Measurements from ENCODE around the gene ORM2.

DNA sequence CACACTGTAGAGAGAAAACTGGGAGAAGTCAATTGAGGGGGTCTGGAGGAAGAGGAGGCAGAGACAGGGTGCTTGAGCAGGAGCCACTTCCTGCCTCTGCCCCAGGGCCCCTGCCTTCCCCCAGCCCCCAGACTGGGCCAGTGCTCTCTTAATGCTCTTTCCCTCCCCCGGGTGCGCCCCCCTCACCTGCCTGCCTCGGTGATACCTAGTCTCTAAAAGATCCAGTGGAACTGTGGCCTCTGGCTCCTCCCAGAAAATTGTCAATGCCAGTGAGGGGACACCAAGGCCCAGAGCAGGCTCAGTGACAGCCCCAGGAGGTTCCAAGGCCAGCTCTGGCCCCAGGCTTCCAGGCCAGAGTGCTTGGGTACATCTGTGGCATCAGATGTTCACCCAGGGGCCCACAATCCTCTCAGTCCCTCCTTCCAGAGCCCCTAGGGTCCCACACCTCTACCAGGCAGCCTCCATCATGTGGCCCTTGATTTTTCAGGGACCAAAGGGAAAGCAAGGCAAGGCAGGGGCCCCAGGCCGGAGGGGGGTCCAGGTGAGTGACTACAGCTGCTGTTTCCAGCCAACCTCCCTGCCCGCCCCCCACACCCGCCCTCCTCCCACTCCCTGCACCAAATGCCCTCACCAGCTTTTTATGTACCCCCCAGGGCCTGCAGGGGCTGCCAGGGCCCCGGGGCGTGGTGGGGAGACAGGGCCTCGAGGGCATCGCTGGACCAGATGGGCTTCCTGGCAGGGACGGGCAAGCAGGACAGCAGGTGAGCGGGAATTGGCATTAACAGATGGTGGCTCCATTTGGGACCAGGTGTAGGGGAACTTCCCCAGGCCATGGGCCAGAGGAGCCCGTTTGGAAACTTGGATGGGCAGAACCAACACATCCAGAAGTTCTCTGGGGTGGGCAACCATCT lies 39.8 kb upstream of the ORM2 start:
- TF ChIP-seq CTCF (IDR thresholded peaks at IDR 0.05 in 4 of 5, conservative IDR thresholded peaks at IDR 0.05 in 1 of 5) (no peak), POLR2A (IDR thresholded peaks at IDR 0.05) (no peak)
